GM12878 (cell line): ENCODE measurements around the gene FAF1. TPM values are rescaled to one million over a fixed set of nuclear protein-coding genes. Genes with fewer than 3 reads are reported as not detected.
"Not testable (repeated sequence)": the region's sequence is repeated elsewhere in the genome, so short reads cannot be mapped to it uniquely, and the experiment has no call there.

ENCODE experiments used
- ATAC-seq: fragments of 200-7000 bp; cut with Tn5 transposase; 3 replicates; pipeline ENCODE4 v1.9.1; 2020; ENCODE audit warnings: mild to moderate bottlenecking, moderate library complexity
- BruUV-seq: library from RNA; stranded (reverse); fragments of 400-500 nt; replicated peaks from 2 replicates; lab custom pipeline; 2021; lab: Mats Ljungman, UMichigan
- CTCF ChIA-PET: fragments of 300-600 bp; sonication (Branson Sonifier 250); formaldehyde crosslinking; extraction: SDS; loops from one replicate; lab custom pipeline; 2021; ENCODE audit warnings: inconsistent platforms; lab: Yijun Ruan, JAX
- POLR2A ChIA-PET: fragments of 350-600 bp; formaldehyde crosslinking; extraction: SDS; loops from one replicate; lab custom pipeline; 2021; ENCODE audit warnings: inconsistent platforms; lab: Charles Lee
- RAD21 ChIA-PET: fragments of 300-600 bp; sonication (Branson Sonifier 250); formaldehyde crosslinking; loops from one replicate; lab custom pipeline; 2023; ENCODE audit warnings: antibody characterized with exemption; ENCODE audit not compliant: unreplicated experiment; lab: Charles Lee
- SMC1A ChIA-PET: fragments of 300-600 bp; sonication (Branson Sonifier 250); formaldehyde crosslinking; loops from one replicate; lab custom pipeline; 2023; ENCODE audit not compliant: unreplicated experiment, uncharacterized antibody; lab: Charles Lee
- DNase-seq: peaks from one replicate; pipeline ENCODE4 v3.0.0-alpha.2; 2011; ENCODE audit warnings: low read depth, low spot score
- FAIRE-seq: peaks from 3 replicates; lab custom pipeline; 2011; peaks lifted over from hg19 to GRCh38; lab: Jason Lieb, UNC
- H2AFZ ChIP-seq: 2 replicates; pipeline ENCODE4 v1.6.0; 2011; ENCODE audit warnings: low read depth, low read length, control low read depth; ENCODE audit not compliant: control insufficient read depth
- H3K27ac ChIP-seq: 2 replicates; pipeline ENCODE4 v1.5.1; 2011; ENCODE audit warnings: control low read depth; ENCODE audit not compliant: control insufficient read depth, insufficient read depth
- H3K27me3 ChIP-seq, 2 experiments: replicated peaks in 1 of 2; 2 replicates each; pipeline versions ENCODE4 v1.6.0 to v1.6.1; 2011; ENCODE audit warnings: low read length in 1 of 2; ENCODE audit not compliant: control insufficient read depth in 2 of 2, insufficient read depth in 2 of 2
- H3K36me3 ChIP-seq, 2 experiments: 2 replicates each; pipeline ENCODE4 v1.5.1; 2011; ENCODE audit warnings: low read length in 1 of 2; ENCODE audit not compliant: control insufficient read depth in 2 of 2, insufficient read depth in 2 of 2
- H3K4me1 ChIP-seq: 2 replicates; pipeline ENCODE4 v1.6.1; 2011; ENCODE audit warnings: mild to moderate bottlenecking, low read length, moderate library complexity, mixed read lengths; ENCODE audit not compliant: control insufficient read depth, insufficient read depth
- H3K4me2 ChIP-seq: 2 replicates; pipeline ENCODE4 v1.6.0; 2011; ENCODE audit warnings: control low read depth; ENCODE audit not compliant: control insufficient read depth, insufficient read depth
- H3K4me3 ChIP-seq: fragments of 200-600 bp; sonication (generic); 2 replicates; pipeline ENCODE4 v1.5.1; 2016
- H3K79me2 ChIP-seq: 2 replicates; pipeline ENCODE4 v1.6.0; 2011; ENCODE audit warnings: low read length; ENCODE audit not compliant: control insufficient read depth, insufficient read depth
- H3K9ac ChIP-seq: 2 replicates; pipeline ENCODE4 v1.8.0; 2011; ENCODE audit warnings: low read length, control low read depth, mixed read lengths; ENCODE audit not compliant: control insufficient read depth, insufficient read depth
- H3K9me3 ChIP-seq: replicated peaks from 3 replicates; pipeline ENCODE4 v1.5.1; 2011; ENCODE audit warnings: mild to moderate bottlenecking, low read length; ENCODE audit not compliant: control insufficient read depth, insufficient read depth
- H4K20me1 ChIP-seq: 2 replicates; pipeline ENCODE4 v1.6.0; 2011; ENCODE audit not compliant: control insufficient read depth, insufficient read depth
- BCL11A ChIP-seq: IDR thresholded peaks from 2 replicates; pipeline ENCODE4 v1.6.1; 2011; ENCODE audit warnings: low read depth, low read length
- HDAC2 ChIP-seq: fragments of 200-600 bp; sonication (generic); IDR thresholded peaks from 2 replicates; pipeline ENCODE4 v1.6.1; 2017
- MEF2B ChIP-seq: fragments of 450-650 bp; IDR thresholded peaks from 2 replicates; pipeline ENCODE4 v1.6.1; 2018; ENCODE audit warnings: mild to moderate bottlenecking, moderate library complexity; ENCODE audit not compliant: partially characterized antibody, poor library complexity, severe bottlenecking
- TBL1XR1 ChIP-seq: IDR thresholded peaks from 2 replicates; pipeline ENCODE4 v1.6.1; 2012; ENCODE audit warnings: low read depth, low read length, improper control_type of control experiment
- ZBTB11 ChIP-seq: fragments of 450-650 bp; formaldehyde crosslinking; IDR thresholded peaks from 2 replicates; pipeline ENCODE4 v1.5.0; 2022; ENCODE audit warnings: mild to moderate bottlenecking, missing genetic modification characterization
- ZNF217 ChIP-seq: fragments of 450-650 bp; IDR thresholded peaks from 2 replicates; pipeline ENCODE4 v1.6.1; 2017; ENCODE audit warnings: antibody characterized with exemption, mild to moderate bottlenecking
- WGBS: methylation state at CpG from one replicate; pipeline ENCODE4 v1.1.6; 2016; ENCODE audit warnings: low lambda C conversion rate; ENCODE audit not compliant: insufficient replicate concordance, insufficient coverage; ENCODE audit errors: missing lambda C conversion rate; 5-methylcytosine and 5-hydroxymethylcytosine counted together
- in situ Hi-C: fragments of 300-500 bp; cut with MboI; formaldehyde crosslinking; loops from 9 replicates; pipeline ENCODE4 v1.14.3; 2018; ENCODE audit warnings: mixed read lengths
- intact Hi-C: fragments of 100-400 bp; cut with micrococcal nuclease; formaldehyde crosslinking; loops from one replicate; pipeline ENCODE4 v1.14.2; 2022; ENCODE audit not compliant: unreplicated experiment
- polyA plus RNA-seq, 11 experiments: library from polyadenylated mRNA; depleted of rRNA in 4 of 11; unstranded in 6 of 11; stranded (reverse) in 5 of 11; fragments of >200 nt; fragmentation: Nextera tagmentation in 4 of 11; fragmentation: Illumina TruSeq in 1 of 11; extraction: Ambion mirVana in 4 of 11; extraction: Trizol in 1 of 11; gene quantifications; 1 replicate in 1 of 11; 2 replicates in 10 of 11; pipeline versions ENCODE4 v1.2.1 to v1.2.3, GENCODE V29; 2011 to 2016; ENCODE audit warnings: inconsistent platforms in 2 of 11, missing spikeins in 2 of 11, low read depth in 1 of 11
- total RNA-seq, 4 experiments: library from RNA; depleted of rRNA in 3 of 4; stranded (reverse); fragments of >200 nt in 3 of 4; fragmentation: Illumina TruSeq in 1 of 4; extraction: Trizol in 1 of 4; gene quantifications; 2 replicates each; pipeline versions ENCODE4 v1.2.1 to v1.2.3, GENCODE V29; 2013 to 2021

Gene FAF1
- total and polyA plus RNA-seq, 10 of the 15 experiments (the other 5 are each of a cell fraction or from before 2014, with no cell fraction given) = 8.6 to 54.5 (median 23.7) TPM

GRCh38 chr1:50952566-50952965 is 7.5 kb downstream of the FAF1 start:
- WGBS = 95% methylated on average over 25 of the region's 31 CpGs
- H3K9ac ChIP-seq, H3K4me1 ChIP-seq, SMC1A ChIA-PET, H3K36me3 ChIP-seq, in situ Hi-C loops, H3K4me3 ChIP-seq, H3K27me3 ChIP-seq, intact Hi-C loops, CTCF ChIA-PET, H3K9me3 ChIP-seq, ATAC-seq, H2AFZ ChIP-seq, H3K4me2 ChIP-seq, FAIRE-seq, H3K27ac ChIP-seq, H4K20me1 ChIP-seq, RAD21 ChIA-PET, POLR2A ChIA-PET, DNase-seq, BruUV-seq: not testable (repeated sequence)
- peaks cover 60% of the 10 kb centered on the region for H3K79me2 ChIP-seq

- TF ChIP-seq TBL1XR1 (no peak), MEF2B (no peak), ZNF217 (no peak), HDAC2 (no peak), ZBTB11 (CRISPR knock-in tag) (no peak), BCL11A (no peak)
- TF ChIP-seq, all 136 proteins: peak for 0
- H3K4me1 ChIP-seq = peaks cover 10% of the 10 kb centered on the region; the same call in 1 of the 2 replicates
- ChIA-PET POLR2A (no interaction called here), RAD21 (no interaction called here), CTCF (interaction anchor here (0.8 to 1.8 kb wide), 4 partner anchors 21 to 241 kb away, joined by 3 to 10 read pairs (median 4); no protein-coding TSS in a partner anchor), SMC1A (interaction anchor here (1.0 to 1.4 kb wide), 3 partner anchors 21 to 517 kb away, joined by 3 read pairs; no protein-coding TSS in a partner anchor)
- no peaks in the 10 kb centered on the region for H3K27me3 ChIP-seq
- WGBS = 86% methylated on average over 1 of the region's 1 CpG
- H3K79me2 ChIP-seq = peaks cover 63% of the 10 kb centered on the region
- H4K20me1 ChIP-seq = no peaks in the 10 kb centered on the region
- ATAC-seq (no peak), FAIRE-seq (no peak), DNase-seq (no peak)
- intact Hi-C loops = no loop called here
- H3K9me3 ChIP-seq = no peaks in the 10 kb centered on the region
- no peak overlapping the region for H3K4me2 ChIP-seq
- H3K4me3 ChIP-seq = no peak overlapping the region
- in situ Hi-C loops = no loop called here
- no peaks in the 10 kb centered on the region for H3K36me3 ChIP-seq
- H3K9ac ChIP-seq = no peak overlapping the region
- no TSS peak for BruUV-seq
- H2AFZ ChIP-seq = no peak overlapping the region
- no peak overlapping the region for H3K27ac ChIP-seq
Observed at GRCh38 chr1:50950396-50950795, 9.7 kb downstream of the FAF1 start.
